ENCODE results near the gene SLFN12L. TPM values are rescaled to one million over a fixed set of nuclear protein-coding genes. Genes with fewer than 3 reads are reported as not detected.
"Not testable (repeated sequence)": the region's sequence is repeated elsewhere in the genome, so short reads cannot be mapped to it uniquely, and the experiment has no call there.

The SLFN12L gene
- total RNA-seq, 1 donor from 2014 or later = 1.6 TPM

GRCh38 chr17:35493040-35493439, 44.4 kb downstream of the SLFN12L start:
- no peak for DNase-seq

- no peak for DNase-seq
These were observed 46.1 kb downstream of the SLFN12L start for GRCh38 chr17:35491417-35491816.

- DNase-seq = no peak
These were observed 47.5 kb downstream of the SLFN12L start for GRCh38 chr17:35489944-35490343.

- no peak for DNase-seq
These were observed 48.5 kb downstream of the SLFN12L start for GRCh38 chr17:35488991-35489390.

- no peak for DNase-seq
These were observed 50.4 kb downstream of the SLFN12L start for GRCh38 chr17:35486920-35487732.

GRCh38 chr17:35479271-35479670, 58.2 kb downstream of the SLFN12L start:
- DNase-seq = no peak

- no peak for DNase-seq
These were observed 60.2 kb downstream of the SLFN12L start for GRCh38 chr17:35477248-35477647.

GRCh38 chr17:35476283-35476820, 61.1 kb downstream of the SLFN12L start:
- DNase-seq = no peak

GRCh38 chr17:35468475-35468874, 69.0 kb downstream of the SLFN12L start:
- no peak for DNase-seq

- DNase-seq = no peak
These were observed 69.7 kb downstream of the SLFN12L start for GRCh38 chr17:35467824-35468223.

- DNase-seq = no peak
These were observed 77.1 kb downstream of the SLFN12L start for GRCh38 chr17:35460354-35460851.

GRCh38 chr17:35454035-35454434, 83.4 kb downstream of the SLFN12L start:
- DNase-seq = not testable (repeated sequence)

- DNase-seq = no peak
These were observed 84.3 kb downstream of the SLFN12L start for GRCh38 chr17:35453171-35453570.

GRCh38 chr17:35449371-35449931, 88.0 kb downstream of the SLFN12L start:
- no peak for DNase-seq

GRCh38 chr17:35448899-35449227, 88.6 kb downstream of the SLFN12L start:
- DNase-seq = no peak

- peak; percentile 16 for DNase-seq
These were observed 89.1 kb downstream of the SLFN12L start, which contains the start of gene SLFN13 for GRCh38 chr17:35448214-35448898. Gene SLFN13, minus strand, starts transcription at chr17:35448766. Its CDS starts 3,086 bp downstream, at chr17:35445680.

- peak; percentile 5 for DNase-seq
These were observed 90.0 kb downstream of the SLFN12L start for GRCh38 chr17:35447499-35447898.

GRCh38 chr17:35438433-35438832, 99.0 kb downstream of the SLFN12L start:
- DNase-seq = no peak

GRCh38 chr17:35433075-35433894, 104.2 kb downstream of the SLFN12L start:
- peak; percentile 94 for DNase-seq

GRCh38 chr17:35432176-35433074, 105.1 kb downstream of the SLFN12L start, which contains the start of gene SLFN12:
Gene SLFN12, minus strand, starts transcription at chr17:35432500. Its CDS starts 9,472 bp downstream, at chr17:35423028.
- DNase-seq = peak; percentile 98

GRCh38 chr17:35429702-35430101, 107.8 kb downstream of the SLFN12L start:
- DNase-seq = no peak

Measured in skin of body (tissue), 2 donors.